HEK293 (cell line): ENCODE data around the gene C11orf91.

Source experiments
- CTCF ChIA-PET: fragments of 350-600 bp; formaldehyde crosslinking; extraction: SDS; loops from one replicate; lab custom pipeline; 2021; ENCODE audit warnings: antibody characterized with exemption; lab: Yijun Ruan, JAX
- POLR2A ChIA-PET: fragments of 300-600 bp; formaldehyde crosslinking; extraction: SDS; loops from one replicate; lab custom pipeline; 2020; ENCODE audit warnings: antibody characterized with exemption, inconsistent platforms; lab: Yijun Ruan, JAX
- H3K27ac ChIP-seq: fragments of 200-500 bp; sonication (Bioruptor generic); 2 replicates; pipeline ENCODE4 v1.5.1; 2014; ENCODE audit warnings: low read depth, low read length, control low read depth, inconsistent platforms; ENCODE audit errors: extremely low read depth
- H3K36me3 ChIP-seq, 2 experiments: fragments of 200-500 bp in 1 of 2; sonication (Bioruptor generic) in 1 of 2; 1 replicate in 1 of 2; 2 replicates in 1 of 2; pipeline ENCODE4 v1.5.1; 2014 to 2017; ENCODE audit warnings: inconsistent platforms in 2 of 2, low read length in 2 of 2; ENCODE audit not compliant: control insufficient read depth in 2 of 2, insufficient read depth in 1 of 2
- H3K4me1 ChIP-seq: fragments of 200-500 bp; sonication (Bioruptor generic); 2 replicates; pipeline ENCODE4 v1.5.1; 2014; ENCODE audit warnings: mild to moderate bottlenecking, low read length, inconsistent platforms; ENCODE audit not compliant: control insufficient read depth, insufficient read depth
- H3K4me3 ChIP-seq: 2 replicates; pipeline ENCODE4 v1.5.1; 2011; ENCODE audit warnings: low read depth, mild to moderate bottlenecking, control low read depth, low read length, moderate library complexity
- H3K9me3 ChIP-seq: fragments of 200-500 bp; sonication (Bioruptor generic); 2 replicates; pipeline ENCODE4 v1.5.1; 2014; ENCODE audit warnings: low read depth, low read length, inconsistent platforms; ENCODE audit not compliant: control insufficient read depth, insufficient read depth
- GLIS2 ChIP-seq: fragments of 450-650 bp; formaldehyde crosslinking; IDR thresholded peaks from 2 replicates; pipeline ENCODE4 v1.5.1; 2016; ENCODE audit warnings: missing biosample characterization, missing genetic modification characterization
- HOXD13 ChIP-seq: sonication (generic); formaldehyde crosslinking; IDR thresholded peaks from 2 replicates; pipeline ENCODE4 v1.8.0; 2022; ENCODE audit warnings: missing genetic modification reagents, borderline replicate concordance
- MEIS1 ChIP-seq: sonication (generic); formaldehyde crosslinking; IDR thresholded peaks from 2 replicates; pipeline ENCODE4 v1.8.1; 2022; ENCODE audit warnings: missing genetic modification reagents, mild to moderate bottlenecking, borderline replicate concordance
- OSR2 ChIP-seq: fragments of 450-650 bp; formaldehyde crosslinking; IDR thresholded peaks from 2 replicates; pipeline ENCODE4 v1.5.1; 2016; ENCODE audit warnings: missing biosample characterization, missing genetic modification characterization
- PRDM1 ChIP-seq: fragments of 450-650 bp; formaldehyde crosslinking; IDR thresholded peaks from 2 replicates; pipeline ENCODE4; 2016; ENCODE audit warnings: missing biosample characterization, missing genetic modification characterization
- PRDM10 ChIP-seq: fragments of 450-650 bp; formaldehyde crosslinking; IDR thresholded peaks from 2 replicates; pipeline ENCODE4 v1.5.1; 2016; ENCODE audit warnings: missing biosample characterization, missing genetic modification characterization
- TSHZ1 ChIP-seq: fragments of 450-650 bp; formaldehyde crosslinking; IDR thresholded peaks from 2 replicates; pipeline ENCODE4 v1.5.1; 2016; ENCODE audit warnings: missing biosample characterization, missing genetic modification characterization, borderline replicate concordance
- YY2 ChIP-seq: fragments of 450-650 bp; formaldehyde crosslinking; IDR thresholded peaks from 2 replicates; pipeline ENCODE4 v1.5.1; 2016; ENCODE audit warnings: missing biosample characterization, missing genetic modification characterization
- ZNF133 ChIP-seq: fragments of 450-650 bp; formaldehyde crosslinking; IDR thresholded peaks from 2 replicates; pipeline ENCODE4 v1.5.1; 2016; ENCODE audit warnings: missing biosample characterization, missing genetic modification characterization
- ZNF138 ChIP-seq: fragments of 450-650 bp; formaldehyde crosslinking; IDR thresholded peaks from 2 replicates; pipeline ENCODE4 v1.5.1; 2016; ENCODE audit warnings: missing biosample characterization, missing genetic modification characterization, borderline replicate concordance
- ZNF157 ChIP-seq: fragments of 450-650 bp; formaldehyde crosslinking; IDR thresholded peaks from 2 replicates; pipeline ENCODE4 v1.5.1; 2016; ENCODE audit warnings: missing biosample characterization, missing genetic modification characterization
- ZNF16 ChIP-seq: fragments of 450-650 bp; formaldehyde crosslinking; IDR thresholded peaks from 2 replicates; pipeline ENCODE4 v1.5.1; 2016; ENCODE audit warnings: low read depth, missing biosample characterization, missing genetic modification characterization
- ZNF174 ChIP-seq: fragments of 450-650 bp; formaldehyde crosslinking; IDR thresholded peaks from 2 replicates; pipeline ENCODE4 v1.5.0; 2017; ENCODE audit warnings: missing biosample characterization, mild to moderate bottlenecking, missing genetic modification characterization
- ZNF335 ChIP-seq: fragments of 450-650 bp; formaldehyde crosslinking; conservative IDR thresholded peaks from 2 replicates; pipeline ENCODE4 v1.5.1; 2016; ENCODE audit warnings: missing biosample characterization, missing genetic modification characterization
- ZNF518A ChIP-seq: fragments of 450-650 bp; formaldehyde crosslinking; conservative IDR thresholded peaks from 2 replicates; pipeline ENCODE4 v1.5.1; 2016; ENCODE audit warnings: low read depth, missing biosample characterization, missing genetic modification characterization
- ZNF558 ChIP-seq: fragments of 450-650 bp; formaldehyde crosslinking; IDR thresholded peaks from 2 replicates; pipeline ENCODE4 v1.5.1; 2016; ENCODE audit warnings: missing biosample characterization, missing genetic modification characterization
- ZNF658 ChIP-seq: fragments of 450-650 bp; formaldehyde crosslinking; IDR thresholded peaks from 2 replicates; pipeline ENCODE4; 2016; ENCODE audit warnings: missing biosample characterization, missing genetic modification characterization
- ZNF664 ChIP-seq: fragments of 450-650 bp; formaldehyde crosslinking; IDR thresholded peaks from 2 replicates; pipeline ENCODE4 v1.5.1; 2016; ENCODE audit warnings: missing biosample characterization, missing genetic modification characterization
- ZNF692 ChIP-seq: fragments of 450-650 bp; formaldehyde crosslinking; IDR thresholded peaks from 2 replicates; pipeline ENCODE4 v1.5.1; 2016; ENCODE audit warnings: missing biosample characterization, missing genetic modification characterization
- ZNF701 ChIP-seq: fragments of 450-650 bp; formaldehyde crosslinking; IDR thresholded peaks from 2 replicates; pipeline ENCODE4 v1.5.1; 2016; ENCODE audit warnings: missing biosample characterization, missing genetic modification characterization
- ZNF785 ChIP-seq: fragments of 450-650 bp; formaldehyde crosslinking; IDR thresholded peaks from 2 replicates; pipeline ENCODE4 v1.5.1; 2016; ENCODE audit warnings: missing biosample characterization, missing genetic modification characterization

Gene C11orf91

DNA sequence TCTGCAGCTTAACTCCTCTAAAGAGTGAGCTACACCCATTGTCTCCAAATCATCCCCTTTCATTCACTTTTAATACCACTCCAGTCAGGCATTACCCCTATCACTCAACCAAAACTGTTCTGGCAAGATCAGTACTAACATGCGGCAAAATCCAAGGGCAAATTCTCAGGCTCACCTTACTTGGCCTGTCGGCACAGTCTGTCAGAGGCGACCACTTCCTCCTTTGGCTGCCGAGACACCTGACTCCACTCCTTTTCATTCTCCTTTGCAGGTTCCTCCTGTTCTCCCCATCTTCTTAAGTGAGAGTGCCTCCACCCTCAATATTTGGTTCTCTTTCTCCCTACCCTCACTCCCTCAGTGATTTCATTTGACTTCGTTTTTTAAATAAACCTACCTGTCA, 4.2 kb downstream of the C11orf91 start:
- TF ChIP-seq PRDM1 (no peak), PRDM10 (tag by site-specific recombination) (no peak)
- no peaks in the 10 kb centered on the region for H3K36me3 ChIP-seq
- no peak overlapping the region for H3K4me3 ChIP-seq
- ChIA-PET CTCF (no interaction called here), POLR2A (no interaction called here)
- peaks cover 3% of the 10 kb centered on the region; the same call in 1 of the 2 replicates for H3K4me1 ChIP-seq
- H3K27ac ChIP-seq: no peak overlapping the region
- H3K9me3 ChIP-seq: no peaks in the 10 kb centered on the region

DNA sequence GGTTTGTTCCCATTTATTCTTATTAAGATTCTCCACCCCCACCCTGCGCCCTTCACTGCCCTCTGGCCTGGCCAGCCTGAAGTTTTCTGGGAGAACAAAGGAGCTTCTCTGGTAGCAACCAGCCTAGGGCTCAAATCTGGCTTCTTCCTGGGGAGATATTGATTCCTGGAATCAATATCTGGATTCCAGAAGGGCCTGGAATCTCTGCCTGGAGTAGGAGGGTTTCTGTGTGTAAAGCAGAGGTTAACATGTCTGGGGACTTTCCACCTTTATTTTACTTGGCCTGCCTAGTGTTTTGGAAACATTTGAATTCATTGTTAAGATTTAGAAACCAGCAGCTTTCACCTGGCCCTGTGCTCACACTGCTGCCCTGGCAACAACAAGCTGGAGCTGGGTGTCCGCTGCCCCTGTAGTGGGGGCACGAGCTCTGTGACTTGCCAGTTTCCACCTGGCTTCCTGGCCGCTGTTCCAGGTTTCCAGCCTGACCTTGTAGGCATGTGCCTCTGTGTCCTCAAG, 5.5 kb downstream of the C11orf91 start:
- CTCF ChIA-PET: interaction anchor here (0.6 to 1.4 kb wide), 3 partner anchors 21 to 562 kb away, joined by 3 to 5 read pairs (median 3); no protein-coding TSS in a partner anchor
- H3K4me1 ChIP-seq: peaks cover 3% of the 10 kb centered on the region
- no peak overlapping the region for H3K27ac ChIP-seq
- no peaks in the 10 kb centered on the region for H3K36me3 ChIP-seq
- POLR2A ChIA-PET: no interaction called here
- H3K4me3 ChIP-seq: no peak overlapping the region
- TF ChIP-seq TSHZ1 (tag by site-specific recombination): no peak
- no peak for TF ChIP-seq YY2 (tag by site-specific recombination)
- TF ChIP-seq ZNF558 (tag by site-specific recombination): no peak
- no peak for TF ChIP-seq ZNF785 (tag by site-specific recombination)
- no peak for TF ChIP-seq ZNF157
- no peak for TF ChIP-seq ZNF335 (tag by site-specific recombination)
- no peak for TF ChIP-seq ZNF138 (tag by site-specific recombination)
- no peak for TF ChIP-seq ZNF664 (tag by site-specific recombination)
- no peak for TF ChIP-seq GLIS2 (tag by site-specific recombination)
- TF ChIP-seq ZNF518A: no peak
- no peak for TF ChIP-seq ZNF16
- no peak for TF ChIP-seq ZNF692 (tag by site-specific recombination)
- TF ChIP-seq ZNF658 (tag by site-specific recombination): no peak
- TF ChIP-seq ZNF174: no peak
- TF ChIP-seq HOXD13 (CRISPR knock-in tag): no peak
- no peak for TF ChIP-seq ZNF133
- TF ChIP-seq OSR2 (tag by site-specific recombination): no peak
- TF ChIP-seq ZNF701 (tag by site-specific recombination): no peak
- TF ChIP-seq MEIS1 (CRISPR knock-in tag): no peak
- H3K9me3 ChIP-seq: no peaks in the 10 kb centered on the region
